HCT116 (cell line): ENCODE measurements around the gene PXDN.

Experiments used
- CTCF ChIP-seq, 3 experiments: fragments of 200-600 bp in 1 of 3; sonication (generic) in 1 of 3; IDR thresholded peaks in 2 of 3; conservative IDR thresholded peaks in 1 of 3; 2 replicates each; pipeline ENCODE4 v1.5.1; 2012 to 2017; ENCODE audit warnings: low read depth in 2 of 3, low read length in 2 of 3, antibody characterized with exemption in 1 of 3, borderline replicate concordance in 1 of 3, control low read depth in 1 of 3, mild to moderate bottlenecking in 1 of 3, mixed read lengths in 1 of 3, mixed run types in 1 of 3, moderate library complexity in 1 of 3; ENCODE audit not compliant: insufficient read depth in 1 of 3
- EZH2 ChIP-seq: fragments of 200-600 bp; sonication (generic); IDR thresholded peaks from 2 replicates; pipeline ENCODE4 v1.6.1; 2017; ENCODE audit warnings: antibody characterized with exemption, mixed run types
- EZH2phosphoT487 ChIP-seq: fragments of 200-600 bp; IDR thresholded peaks from 2 replicates; pipeline ENCODE4 v1.6.1; 2018; ENCODE audit warnings: antibody characterized with exemption, borderline replicate concordance
- JUND ChIP-seq: IDR thresholded peaks from 2 replicates; pipeline ENCODE4 v1.6.1; 2012
- POLR2A ChIP-seq: IDR thresholded peaks from 2 replicates; pipeline ENCODE4 v1.7.0; 2011; ENCODE audit warnings: borderline replicate concordance; ENCODE audit not compliant: insufficient read depth, insufficient read length; ENCODE audit errors: extremely low read depth
- POLR2AphosphoS5 ChIP-seq: IDR thresholded peaks from 2 replicates; pipeline ENCODE4 v1.6.1; 2011; ENCODE audit warnings: mild to moderate bottlenecking, low read depth, low read length, moderate library complexity
- RAD21 ChIP-seq: IDR thresholded peaks from 2 replicates; pipeline ENCODE4 v1.6.1; 2012; ENCODE audit warnings: low read depth, mild to moderate bottlenecking
- SP1 ChIP-seq: IDR thresholded peaks from 2 replicates; pipeline ENCODE4 v1.6.1; 2012; ENCODE audit warnings: low read depth
- SRF ChIP-seq: IDR thresholded peaks from 2 replicates; pipeline ENCODE4 v1.6.1; 2012; ENCODE audit warnings: low read depth
- ZNF274 ChIP-seq: fragments of 200-500 bp; sonication (Bioruptor generic); IDR thresholded peaks from 2 replicates; pipeline ENCODE4 v1.6.1; 2014; ENCODE audit warnings: mild to moderate bottlenecking, low read depth, low read length, inconsistent platforms
- TF ChIP-seq, protein P1 (sequence below): IDR thresholded peaks from 2 replicates; pipeline ENCODE4 v1.6.1; 2012; ENCODE audit warnings: low read depth

GRCh38 chr2:1739322-1739957 lies 4.9 kb downstream of the PXDN start:
- no peak for TF ChIP-seq CTCF (IDR thresholded peaks at IDR 0.05 in 2 of 3, conservative IDR thresholded peaks at IDR 0.05 in 1 of 3; ENCODE audit: borderline replicate concordance in 1 of 3, insufficient read depth in 1 of 3, low read depth in 2 of 3, low read length in 2 of 3)
- TF ChIP-seq EZH2phosphoT487 = no peak
- no peak for TF ChIP-seq POLR2AphosphoS5
- TF ChIP-seq RAD21 = no peak
- TF ChIP-seq SRF = no peak
- no peak for TF ChIP-seq EZH2
- TF ChIP-seq POLR2A = no peak
- no peak for TF ChIP-seq ZNF274
- TF ChIP-seq SP1 = no peak
- TF ChIP-seq, protein P1, sequence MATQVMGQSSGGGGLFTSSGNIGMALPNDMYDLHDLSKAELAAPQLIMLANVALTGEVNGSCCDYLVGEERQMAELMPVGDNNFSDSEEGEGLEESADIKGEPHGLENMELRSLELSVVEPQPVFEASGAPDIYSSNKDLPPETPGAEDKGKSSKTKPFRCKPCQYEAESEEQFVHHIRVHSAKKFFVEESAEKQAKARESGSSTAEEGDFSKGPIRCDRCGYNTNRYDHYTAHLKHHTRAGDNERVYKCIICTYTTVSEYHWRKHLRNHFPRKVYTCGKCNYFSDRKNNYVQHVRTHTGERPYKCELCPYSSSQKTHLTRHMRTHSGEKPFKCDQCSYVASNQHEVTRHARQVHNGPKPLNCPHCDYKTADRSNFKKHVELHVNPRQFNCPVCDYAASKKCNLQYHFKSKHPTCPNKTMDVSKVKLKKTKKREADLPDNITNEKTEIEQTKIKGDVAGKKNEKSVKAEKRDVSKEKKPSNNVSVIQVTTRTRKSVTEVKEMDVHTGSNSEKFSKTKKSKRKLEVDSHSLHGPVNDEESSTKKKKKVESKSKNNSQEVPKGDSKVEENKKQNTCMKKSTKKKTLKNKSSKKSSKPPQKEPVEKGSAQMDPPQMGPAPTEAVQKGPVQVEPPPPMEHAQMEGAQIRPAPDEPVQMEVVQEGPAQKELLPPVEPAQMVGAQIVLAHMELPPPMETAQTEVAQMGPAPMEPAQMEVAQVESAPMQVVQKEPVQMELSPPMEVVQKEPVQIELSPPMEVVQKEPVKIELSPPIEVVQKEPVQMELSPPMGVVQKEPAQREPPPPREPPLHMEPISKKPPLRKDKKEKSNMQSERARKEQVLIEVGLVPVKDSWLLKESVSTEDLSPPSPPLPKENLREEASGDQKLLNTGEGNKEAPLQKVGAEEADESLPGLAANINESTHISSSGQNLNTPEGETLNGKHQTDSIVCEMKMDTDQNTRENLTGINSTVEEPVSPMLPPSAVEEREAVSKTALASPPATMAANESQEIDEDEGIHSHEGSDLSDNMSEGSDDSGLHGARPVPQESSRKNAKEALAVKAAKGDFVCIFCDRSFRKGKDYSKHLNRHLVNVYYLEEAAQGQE = no peak
- no peak for TF ChIP-seq JUND
